Measurements from ENCODE around the gene ANGPTL2. TPM values are rescaled to one million over a fixed set of nuclear protein-coding genes. Genes with fewer than 3 reads are reported as not detected.
A peak's percentile ranks its signal among the peaks of the same experiment; 100 is the strongest.

ANGPTL2 gene
- total and polyA plus RNA-seq, 2 of the 4 experiments (the other 2 are of a cell fraction) = 9.5 to 25.1 TPM

GRCh38 chr9:127118597-127119319, 3.7 kb downstream of the ANGPTL2 start:
- no TSS peak for BruUV-seq (replicated peaks)

More at GRCh38 chr9:127118597-127119319, 3.7 kb downstream of the ANGPTL2 start:
- no peak overlapping the region for H3K18ac ChIP-seq (ENCODE audit: low read depth, low read length)
- H4K8ac ChIP-seq (ENCODE audit: low read depth in 2 of 2, low read length in 2 of 2) = no peak overlapping the region
- H3K9me1 ChIP-seq (ENCODE audit: insufficient read depth, low read length) = peaks cover 32% of the 10 kb centered on the region
- H3K4me3 ChIP-seq (ENCODE audit: insufficient read depth, low read depth, low read length) = no peak overlapping the region
- peak overlapping the region; percentile 16; the same call in 1 of the 2 replicates for H3K4me2 ChIP-seq (ENCODE audit: low read depth, low read length)
- no peak overlapping the region; the same call in 1 of the 2 replicates for H3K14ac ChIP-seq (replicated peaks; ENCODE audit: low read depth, low read length)
- no peak overlapping the region for H2BK20ac ChIP-seq (ENCODE audit: low read depth, low read length)
- H2BK15ac ChIP-seq (ENCODE audit: low read depth, low read length) = no peak overlapping the region
- TF ChIP-seq RAD21 (IDR thresholded peaks at IDR 0.05; ENCODE audit: low read length) = no peak
- no peak overlapping the region for H4K5ac ChIP-seq (ENCODE audit: low read depth, low read length)
- H3K23ac ChIP-seq (ENCODE audit: low read depth, low read length) = peak overlapping the region; percentile 45; the same call in 1 of the 2 replicates
- peaks cover 28% of the 10 kb centered on the region for H3K4me1 ChIP-seq (ENCODE audit: control insufficient read depth, insufficient read depth, low read length)
- no peak overlapping the region for H2AK9ac ChIP-seq (replicated peaks; ENCODE audit: low read depth, low read length, poor library complexity)
- H3K4ac ChIP-seq (ENCODE audit: low read depth, low read length) = 0 out of 2 replicates have a peak overlapping the region, but pooled peaks have one; percentile 2
- no peak overlapping the region for H2BK5ac ChIP-seq (ENCODE audit: low read depth, low read length, poor library complexity, severe bottlenecking)
- H2BK120ac ChIP-seq (ENCODE audit: low read depth, low read length) = no peak overlapping the region
- 92% methylated on average over 2 of the region's 8 CpGs; no CpG with 5 or more reads in 1 of the 2 experiments for WGBS, 2 experiments (ENCODE audit: extremely low coverage in 2 of 2, insufficient read length in 1 of 2)
- no peak overlapping the region for H3K27ac ChIP-seq (ENCODE audit: insufficient read depth, low read length)
- in situ Hi-C loops (cut with MboI; ENCODE audit: low sequenced_read_pairs) (no loop called here), dilution Hi-C loops (cut with HindIII; ENCODE audit: low sequenced_read_pairs, unreplicated experiment) (no loop called here), intact Hi-C loops (cut with micrococcal nuclease) (no loop called here)
- peak overlapping the region; percentile 29; the same call in 1 of the 2 replicates for H2AK5ac ChIP-seq (ENCODE audit: low read depth, low read length)
- DNase-seq (no peak), ATAC-seq (ENCODE audit: low read depth) (no peak)
- no peak overlapping the region for H3K56ac ChIP-seq (ENCODE audit: extremely low read depth, insufficient read depth, low read length)
- POLR2A ChIA-PET (ENCODE audit: unreplicated experiment) = no interaction called here
- CTCF ChIA-PET = interaction anchor here (0.6 kb wide), 1 partner anchor 48 kb away, joined by 3 read pairs; no protein-coding TSS in a partner anchor
- H4K91ac ChIP-seq (ENCODE audit: insufficient read depth, low read depth, low read length) = no peak overlapping the region
- peaks cover 44% of the 10 kb centered on the region for H3K36me3 ChIP-seq (ENCODE audit: control insufficient read depth, insufficient read depth, low read length)
- H2AFZ ChIP-seq (replicated peaks; ENCODE audit: low read length, poor library complexity) = no peak overlapping the region
- H3K9me3 ChIP-seq (ENCODE audit: control insufficient read depth, insufficient read depth, low read length) = no peaks in the 10 kb centered on the region
- peaks cover 40% of the 10 kb centered on the region for H4K20me1 ChIP-seq (ENCODE audit: insufficient read depth, low read length)
- no peaks in the 10 kb centered on the region for H3K27me3 ChIP-seq (ENCODE audit: control insufficient read depth, insufficient read depth, low read length)
- H3K9ac ChIP-seq (ENCODE audit: low read depth, low read length) = no peak overlapping the region
- peaks cover 29 to 66% of the 10 kb centered on the region in 2 experiments for H3K79me1 ChIP-seq (ENCODE audit: low read depth in 1 of 2, low read length in 2 of 2)
